Neuronal stem cell (in vitro differentiated cells): ENCODE data around the gene KIF12.

Source experiments
- DNase-seq: peaks from one replicate; pipeline ENCODE4 v3.0.0-alpha.2; 2013; ENCODE audit warnings: low spot score
- H2AFZ ChIP-seq: one replicate; pipeline ENCODE4 v1.6.1; 2013; ENCODE audit warnings: mild to moderate bottlenecking, low read length, inconsistent platforms
- H2AK5ac ChIP-seq: 2 replicates; pipeline ENCODE4 v1.6.1; 2013; ENCODE audit warnings: low read depth, mild to moderate bottlenecking, inconsistent platforms, low read length, moderate library complexity, mixed read lengths
- H2BK120ac ChIP-seq: 2 replicates; pipeline ENCODE4 v1.6.1; 2013; ENCODE audit warnings: low read depth, mild to moderate bottlenecking, inconsistent platforms, low read length, moderate library complexity, mixed read lengths
- H2BK12ac ChIP-seq: one replicate; pipeline ENCODE4 v1.6.1; 2013; ENCODE audit warnings: low read length, inconsistent platforms
- H2BK15ac ChIP-seq: 2 replicates; pipeline ENCODE4 v1.6.1; 2013; ENCODE audit warnings: mild to moderate bottlenecking, low read length, inconsistent platforms, mixed read lengths
- H2BK5ac ChIP-seq: one replicate; pipeline ENCODE4 v1.6.1; 2013; ENCODE audit warnings: inconsistent platforms, mild to moderate bottlenecking, low read length, moderate library complexity
- H3K14ac ChIP-seq: one replicate; pipeline ENCODE4 v1.6.1; 2013; ENCODE audit warnings: low read length, inconsistent platforms
- H3K18ac ChIP-seq: 2 replicates; pipeline ENCODE4 v1.6.1; 2013; ENCODE audit warnings: low read length, inconsistent platforms
- H3K23ac ChIP-seq: 2 replicates; pipeline ENCODE4 v1.6.1; 2013; ENCODE audit warnings: low read depth, mild to moderate bottlenecking, mixed read lengths, low read length, inconsistent platforms; ENCODE audit not compliant: poor library complexity
- H3K27ac ChIP-seq: replicated peaks from 3 replicates; pipeline ENCODE4 v1.5.1; 2013; ENCODE audit warnings: low read length, inconsistent platforms
- H3K27me3 ChIP-seq, 3 experiments: 2 replicates each; pipeline ENCODE4 v1.6.1; 2013; ENCODE audit warnings: low read length in 3 of 3, mild to moderate bottlenecking in 2 of 3, inconsistent platforms in 1 of 3, low read depth in 1 of 3, mixed read lengths in 1 of 3, moderate library complexity in 1 of 3; ENCODE audit not compliant: control insufficient read depth in 3 of 3, insufficient read depth in 3 of 3
- H3K36me3 ChIP-seq, 2 donors: replicated peaks in 1 of 2; 2 replicates each; pipeline ENCODE4 v1.6.1; 2013; ENCODE audit warnings: low read length in 2 of 2; ENCODE audit not compliant: control insufficient read depth in 2 of 2, insufficient read depth in 2 of 2
- H3K4ac ChIP-seq: 2 replicates; pipeline ENCODE4 v1.6.1; 2013; ENCODE audit warnings: inconsistent platforms, mild to moderate bottlenecking, low read length, moderate library complexity
- H3K4me1 ChIP-seq, 2 donors: 1 replicate in 1 of 2; 2 replicates in 1 of 2; pipeline ENCODE4 v1.6.1; 2013; ENCODE audit warnings: low read length in 2 of 2, low read depth in 1 of 2; ENCODE audit not compliant: control insufficient read depth in 2 of 2, insufficient read depth in 1 of 2
- H3K4me2 ChIP-seq: one replicate; pipeline ENCODE4 v1.6.1; 2013; ENCODE audit warnings: mild to moderate bottlenecking, low read length, inconsistent platforms; ENCODE audit not compliant: insufficient read depth, poor library complexity, severe bottlenecking
- H3K4me3 ChIP-seq, 2 donors: 2 replicates each; pipeline ENCODE4 v1.5.1; 2013; ENCODE audit warnings: low read length in 2 of 2, mild to moderate bottlenecking in 2 of 2, inconsistent platforms in 1 of 2, moderate library complexity in 1 of 2
- H3K79me1 ChIP-seq: one replicate; pipeline ENCODE4 v1.6.1; 2013; ENCODE audit warnings: low read depth, mild to moderate bottlenecking, inconsistent platforms, low read length, moderate library complexity
- H3K9ac ChIP-seq: one replicate; pipeline ENCODE4 v1.6.1; 2013; ENCODE audit warnings: mild to moderate bottlenecking, low read depth, low read length, inconsistent platforms; ENCODE audit not compliant: poor library complexity
- H3K9me3 ChIP-seq, 2 donors: replicated peaks in 1 of 2; 2 replicates each; pipeline versions ENCODE3 to v1.6.1; 2013; ENCODE audit warnings: low read length in 2 of 2, mild to moderate bottlenecking in 2 of 2, inconsistent platforms in 1 of 2, low read depth in 1 of 2, mixed read lengths in 1 of 2, moderate library complexity in 1 of 2; ENCODE audit not compliant: control insufficient read depth in 2 of 2, insufficient read depth in 1 of 2
- H4K8ac ChIP-seq: one replicate; pipeline ENCODE4 v1.6.1; 2013; ENCODE audit warnings: low read depth, mild to moderate bottlenecking, inconsistent platforms, low read length, moderate library complexity
- H4K91ac ChIP-seq: one replicate; pipeline ENCODE4 v1.6.1; 2013; ENCODE audit warnings: low read length, low read depth, mild to moderate bottlenecking, inconsistent platforms; ENCODE audit not compliant: poor library complexity
- WGBS, 2 donors: extraction: QIAGEN DNeasy Blood & Tissue Kit; methylation state at CpG; one replicate each; pipeline ENCODE4 v1.1.7; 2013; ENCODE audit warnings: missing lambda C conversion rate in 2 of 2, mixed read lengths in 1 of 2; ENCODE audit not compliant: insufficient read length in 2 of 2, insufficient replicate concordance in 1 of 2; ENCODE audit errors: extremely low coverage in 2 of 2; 5-methylcytosine and 5-hydroxymethylcytosine counted together

The KIF12 gene

DNA sequence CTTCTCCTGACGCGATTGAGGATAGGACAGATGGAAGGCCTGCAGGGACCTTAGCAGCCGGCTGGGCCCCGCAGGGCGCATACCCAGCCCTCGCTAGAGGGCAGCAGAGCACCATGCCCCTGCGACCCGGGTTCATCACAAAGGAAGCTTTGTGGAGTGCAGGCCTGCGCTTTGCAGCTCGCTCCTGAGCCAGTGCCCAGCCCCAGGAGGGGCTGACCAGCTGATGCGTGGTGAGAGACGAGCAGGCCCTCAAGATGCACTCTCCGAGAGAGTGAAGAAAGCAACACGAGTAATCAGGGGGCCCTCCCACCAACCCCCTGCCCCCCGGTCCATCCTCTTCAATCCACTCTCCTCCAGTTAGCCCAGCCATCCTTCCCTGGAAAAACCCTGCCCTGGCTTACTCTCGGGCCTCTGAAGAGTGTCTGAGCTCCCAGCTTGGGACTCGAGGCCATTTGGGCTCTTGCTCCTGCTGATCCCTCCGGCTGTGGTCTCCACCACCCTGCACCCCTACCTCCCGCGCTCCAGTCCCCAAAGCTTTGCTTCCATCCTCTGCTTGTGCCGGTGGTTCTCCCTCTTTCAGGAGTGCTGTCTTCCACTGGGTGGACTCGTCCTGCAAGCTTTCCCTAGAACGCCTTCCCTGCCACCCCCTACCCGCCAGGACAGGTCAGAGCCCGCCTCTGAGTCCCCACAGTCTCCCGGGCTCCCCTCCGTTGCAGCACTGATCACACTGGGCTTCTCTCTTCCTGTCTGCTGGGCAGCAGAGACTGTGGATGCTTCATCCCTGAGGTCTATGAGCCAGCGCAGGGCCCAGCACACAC is 9.1 kb upstream of the KIF12 start:
- Histone ChIP-seq H3K23ac (no peak overlapping the region), H3K36me3 (no peaks in the 10 kb centered on the region), H3K14ac (no peak overlapping the region), H2BK15ac (peak overlapping the region; percentile 6), H2BK5ac (peak overlapping the region; percentile 10), H3K27me3 (peaks cover 0 to 31% (median 0%) of the 10 kb centered on the region in 3 experiments), H3K27ac (no peak overlapping the region), H3K4me1 (peaks cover 3% of the 10 kb centered on the region in 2 donors), H3K18ac (peak overlapping the region; percentile 86), H2BK12ac (no peak overlapping the region), H3K79me1 (no peaks in the 10 kb centered on the region), H2AFZ (peak overlapping the region; percentile 83), H3K9me3 (no peaks in the 10 kb centered on the region), H2BK120ac (no peak overlapping the region), H4K8ac (no peak overlapping the region), H3K4me2 (no peak overlapping the region), H3K4ac (no peak overlapping the region), H4K91ac (peak overlapping the region; percentile 22), H3K4me3 (no peak overlapping the region), H3K9ac (no peak overlapping the region), H2AK5ac (peak overlapping the region; percentile 8)
- DNase-seq: peak; percentile 87
- WGBS, 2 donors: no CpG with 5 or more reads among the region's 28 CpGs

DNA sequence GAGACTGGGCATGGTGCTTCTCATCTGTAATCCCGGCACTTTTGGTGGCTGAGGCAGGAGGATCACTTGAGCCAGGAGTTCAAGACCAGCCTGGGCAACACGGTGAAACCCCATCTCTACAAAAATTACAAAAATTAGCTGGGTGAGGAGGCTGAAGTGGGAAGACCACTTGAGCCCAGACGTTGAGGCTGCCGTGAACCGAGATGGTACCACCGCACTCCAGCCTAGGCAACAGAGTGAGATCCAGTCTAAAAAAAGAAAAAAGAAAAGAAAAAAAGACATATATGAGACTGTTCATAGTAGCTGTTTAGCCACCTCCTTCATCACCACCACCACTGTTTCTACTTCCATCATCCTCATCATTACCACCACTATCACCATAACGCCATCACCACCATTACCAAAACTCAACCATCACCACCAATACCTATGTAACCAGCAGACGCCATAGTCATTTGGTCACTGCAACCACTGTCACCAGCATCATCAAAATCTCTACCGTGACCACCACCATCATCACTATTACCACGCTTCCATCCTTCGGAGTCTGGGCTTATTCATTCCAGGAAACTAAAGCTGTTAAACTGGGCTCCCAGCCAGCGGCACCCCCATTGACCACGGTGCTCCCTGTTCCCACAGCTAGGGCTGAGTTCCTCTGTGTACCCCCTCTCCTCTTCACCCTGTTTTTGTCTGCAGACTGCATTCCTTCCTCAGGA is 8.4 kb upstream of the KIF12 start:
- H3K79me1 ChIP-seq: no peaks in the 10 kb centered on the region
- H2AFZ ChIP-seq: peak overlapping the region; percentile 83
- H4K8ac ChIP-seq: no peak overlapping the region
- WGBS, 2 donors: 100% methylated on average over 1 of the region's 13 CpGs; no CpG with 5 or more reads in 1 of the 2 donors
- no peak overlapping the region for H2BK15ac ChIP-seq
- H3K4me1 ChIP-seq: peaks cover 3% of the 10 kb centered on the region in 2 donors
- H2AK5ac ChIP-seq: no peak overlapping the region
- no peak overlapping the region for H3K14ac ChIP-seq
- no peak overlapping the region for H3K4ac ChIP-seq
- no peak overlapping the region for H2BK5ac ChIP-seq
- H3K23ac ChIP-seq: no peak overlapping the region
- H3K27me3 ChIP-seq: peaks cover 0 to 25% (median 0%) of the 10 kb centered on the region in 3 experiments
- no peaks in the 10 kb centered on the region for H3K36me3 ChIP-seq
- H3K9me3 ChIP-seq: no peaks in the 10 kb centered on the region
- H3K27ac ChIP-seq: no peak overlapping the region
- no peak overlapping the region for H4K91ac ChIP-seq
- no peak for DNase-seq
- H2BK12ac ChIP-seq: no peak overlapping the region
- no peak overlapping the region for H3K18ac ChIP-seq
- no peak overlapping the region for H3K4me3 ChIP-seq
- H3K4me2 ChIP-seq: no peak overlapping the region
- H2BK120ac ChIP-seq: no peak overlapping the region
- no peak overlapping the region for H3K9ac ChIP-seq

DNA sequence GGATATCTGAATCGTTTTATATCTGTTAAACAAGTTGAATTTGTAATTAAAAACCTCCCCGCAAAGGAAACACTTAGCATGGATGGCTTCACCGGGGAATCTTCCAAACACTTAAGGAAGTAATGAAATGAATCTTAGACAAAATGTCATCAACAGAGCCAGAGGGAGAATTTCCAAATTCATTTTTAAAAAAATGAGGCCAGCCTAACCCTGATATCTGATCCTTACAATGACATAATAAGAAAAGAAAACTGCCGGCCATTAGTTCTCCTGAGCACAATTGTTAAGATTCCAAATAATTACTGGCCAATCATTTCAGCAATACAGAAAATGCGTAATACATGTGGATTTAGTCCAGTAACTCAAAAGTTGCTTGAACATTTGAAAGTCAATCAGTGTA is 6.1 kb upstream of the KIF12 start:
- Histone ChIP-seq H3K9ac (no peak overlapping the region), H3K14ac (no peak overlapping the region), H4K8ac (no peak overlapping the region), H3K23ac (no peak overlapping the region), H3K18ac (no peak overlapping the region), H2AK5ac (no peak overlapping the region), H3K4ac (no peak overlapping the region), H3K27me3 (peaks cover 0 to 39% (median 0%) of the 10 kb centered on the region in 3 experiments), H3K4me3 (no peak overlapping the region), H2BK12ac (no peak overlapping the region), H4K91ac (no peak overlapping the region), H2BK120ac (no peak overlapping the region), H2BK5ac (no peak overlapping the region), H2AFZ (no peak overlapping the region), H3K4me1 (peaks cover 3% of the 10 kb centered on the region in 2 donors), H3K9me3 (peaks cover 0 to 2% of the 10 kb centered on the region in 2 donors), H3K4me2 (no peak overlapping the region), H3K36me3 (no peaks in the 10 kb centered on the region), H3K79me1 (no peaks in the 10 kb centered on the region), H3K27ac (no peak overlapping the region), H2BK15ac (no peak overlapping the region)
- no peak for DNase-seq
- WGBS, 2 donors: no CpG with 5 or more reads among the region's 5 CpGs

DNA sequence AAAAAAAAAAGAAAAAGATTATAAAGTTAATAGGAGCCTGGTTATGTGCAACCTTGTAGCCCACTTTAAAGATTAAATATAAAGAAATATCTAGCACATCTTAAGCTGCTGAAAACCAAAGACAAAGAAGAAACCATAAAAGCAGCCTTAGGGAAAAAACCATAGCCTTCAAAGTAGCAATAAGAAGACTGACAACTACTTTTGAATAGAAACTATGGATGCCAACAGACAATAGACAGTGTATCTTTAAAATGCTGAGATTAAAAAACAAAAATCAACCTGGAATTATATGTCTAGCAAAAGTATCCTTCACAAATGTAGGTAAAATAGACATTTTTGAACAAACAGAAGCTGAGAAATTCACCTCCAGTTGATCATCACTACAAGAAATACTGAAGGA is 3.4 kb upstream of the KIF12 start:
- Histone ChIP-seq H4K8ac (no peak overlapping the region), H2BK120ac (no peak overlapping the region), H2AK5ac (no peak overlapping the region), H3K27ac (no peak overlapping the region), H3K18ac (no peak overlapping the region), H3K4me1 (peaks cover 5 to 8% of the 10 kb centered on the region in 2 donors), H3K4me2 (no peak overlapping the region), H3K14ac (no peak overlapping the region), H3K4me3 (no peak overlapping the region), H2BK12ac (no peak overlapping the region), H4K91ac (no peak overlapping the region), H2AFZ (no peak overlapping the region), H3K9ac (no peak overlapping the region), H3K27me3 (peaks cover 0 to 52% (median 19%) of the 10 kb centered on the region in 3 experiments), H3K9me3 (peaks cover 0 to 2% of the 10 kb centered on the region in 2 donors), H2BK15ac (no peak overlapping the region), H3K4ac (no peak overlapping the region), H3K36me3 (no peaks in the 10 kb centered on the region), H3K79me1 (no peaks in the 10 kb centered on the region), H2BK5ac (no peak overlapping the region), H3K23ac (no peak overlapping the region)
- DNase-seq: no peak
